ENCODE measurements around the gene NHSL2.

The NHSL2 gene

DNA sequence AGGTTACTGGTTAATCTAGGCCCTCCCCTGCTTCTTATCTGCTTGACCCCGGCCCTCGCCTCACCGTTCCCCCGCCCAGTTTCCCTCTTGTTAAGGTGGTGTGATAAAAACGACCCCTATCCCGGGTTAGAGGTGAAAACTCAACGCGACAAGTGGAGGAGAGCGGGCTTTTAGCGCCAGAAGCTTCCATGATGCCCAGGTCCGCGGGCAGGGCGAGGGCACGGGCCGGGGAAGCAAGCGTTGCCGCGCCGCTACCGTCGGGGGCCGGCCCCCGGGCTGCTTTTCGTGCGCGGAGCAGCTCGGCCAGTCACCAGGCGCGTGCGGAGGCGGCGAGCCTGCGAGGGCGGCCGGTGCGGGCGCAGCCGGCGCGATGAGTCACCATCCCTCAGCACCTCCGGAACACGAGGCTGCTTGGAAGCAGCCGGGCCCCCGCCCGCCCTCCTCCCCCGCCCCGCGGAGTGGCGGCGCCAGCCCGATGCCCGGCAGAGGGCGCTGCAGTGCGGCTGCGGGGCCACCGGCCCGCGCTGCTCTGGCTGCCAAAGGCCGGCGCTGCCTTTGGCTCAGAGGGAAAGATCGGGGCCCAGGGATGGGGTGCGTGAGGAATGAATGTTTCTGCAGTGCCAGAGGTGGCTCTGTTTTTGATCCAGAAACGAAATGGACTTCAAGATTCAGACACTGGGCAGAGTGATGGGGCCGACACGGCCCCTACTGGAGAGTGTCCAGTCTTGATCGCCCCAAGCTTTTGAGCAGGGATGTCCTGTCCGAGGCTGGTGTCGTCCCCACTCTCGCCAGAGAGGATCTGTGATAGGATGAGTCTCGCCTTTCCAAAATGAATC is 107.8 kb downstream of the NHSL2 start:
- peak; percentile 68 for DNase-seq (ENCODE audit: low read depth, low spot score)

DNA sequence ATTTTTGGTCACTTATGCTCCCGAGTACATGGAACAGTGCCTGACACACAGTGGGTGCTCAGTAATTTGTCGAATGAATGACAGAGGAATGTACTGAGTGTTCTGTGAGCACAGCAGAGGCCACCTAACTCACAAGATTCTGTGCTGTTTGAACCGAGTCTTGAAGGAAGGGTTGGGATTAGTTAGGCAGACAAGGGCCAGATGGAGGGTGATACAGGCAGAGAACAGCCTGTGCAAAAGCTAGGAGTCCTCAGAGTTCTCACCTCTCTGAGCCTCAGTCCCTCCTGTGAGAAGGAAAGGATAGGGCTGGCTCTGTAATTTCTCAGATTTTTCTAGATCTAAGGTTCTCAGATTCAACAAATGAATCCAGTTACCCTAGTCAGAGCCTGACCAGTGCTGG is 108.8 kb downstream of the NHSL2 start:
- DNase-seq (ENCODE audit: low read depth, low spot score): no peak

DNA sequence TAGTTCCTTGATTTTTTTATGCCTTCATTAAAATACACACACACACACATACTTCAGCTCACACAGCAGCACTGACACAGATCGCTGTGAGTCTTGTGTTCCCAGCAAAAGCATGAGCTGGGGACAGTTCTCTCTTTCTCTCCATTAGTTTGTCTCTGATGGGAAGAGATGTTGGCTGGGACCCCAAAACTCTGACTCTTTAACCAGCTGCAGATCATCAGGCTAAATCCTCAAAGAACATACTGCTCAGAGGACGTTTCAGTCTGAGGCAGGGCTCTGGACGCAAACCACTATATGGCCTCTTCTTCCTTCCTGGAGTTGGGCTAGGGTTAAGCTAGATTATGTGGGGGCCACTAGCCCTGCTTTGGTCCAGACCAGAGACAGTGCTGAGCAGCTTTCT is 109.6 kb downstream of the NHSL2 start:
- no peak for DNase-seq (ENCODE audit: low read depth, low spot score)

DNA sequence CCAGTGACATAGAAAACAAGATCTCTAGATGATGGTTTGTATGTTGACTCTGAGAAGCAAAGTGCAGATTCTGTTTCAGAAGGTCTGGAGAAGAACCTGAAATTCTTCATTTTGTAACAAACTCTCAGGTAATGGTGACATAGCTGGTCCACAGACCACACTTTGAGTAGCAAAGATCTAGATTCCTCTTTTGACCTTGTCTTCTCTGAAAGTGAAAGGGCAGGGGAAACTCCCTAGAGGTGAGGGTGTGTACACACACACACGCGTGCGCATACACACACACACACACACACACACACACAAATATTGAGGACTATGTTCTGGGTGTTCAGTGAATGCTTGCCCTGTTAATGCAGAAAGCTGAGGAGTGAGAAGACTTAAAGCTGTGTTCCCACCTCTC is 110.1 kb downstream of the NHSL2 start:
- DNase-seq (ENCODE audit: low read depth, low spot score): no peak

- no peak for DNase-seq (ENCODE audit: low read depth, low spot score)
These were observed 111.3 kb downstream of the NHSL2 start for GRCh38 chrX:72021975-72022374.

DNA sequence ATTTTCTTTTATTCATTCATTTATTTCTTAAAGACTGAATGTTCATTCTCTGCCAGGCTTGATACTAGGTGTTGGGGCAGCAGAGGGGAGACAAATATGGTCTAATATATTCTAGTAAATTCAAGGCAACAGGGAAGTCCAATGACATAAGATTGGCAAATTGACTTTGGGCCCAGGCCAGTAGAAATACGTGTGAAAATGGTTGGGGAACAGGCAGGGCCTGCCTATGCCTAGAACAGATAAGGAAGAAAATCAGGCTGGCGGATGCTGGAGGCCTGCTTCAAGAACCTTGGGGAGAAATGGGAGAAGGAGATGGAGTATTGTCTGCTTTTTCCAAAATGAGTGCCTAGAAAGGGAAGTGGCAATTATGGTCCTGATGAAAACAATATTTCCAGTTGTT is 112.4 kb downstream of the NHSL2 start:
- DNase-seq (ENCODE audit: low read depth, low spot score): no peak

- DNase-seq (ENCODE audit: low read depth, low spot score): no peak
These were observed 114.7 kb downstream of the NHSL2 start for GRCh38 chrX:72025236-72025770.

- DNase-seq (ENCODE audit: low read depth, low spot score): no peak
These were observed 115.8 kb downstream of the NHSL2 start for GRCh38 chrX:72026341-72027023.

GRCh38 chrX:72027024-72027913 is 116.6 kb downstream of the NHSL2 start:
- DNase-seq (ENCODE audit: low read depth, low spot score): no peak

GRCh38 chrX:72027914-72028307 is 117.3 kb downstream of the NHSL2 start:
- no peak for DNase-seq (ENCODE audit: low read depth, low spot score)

GRCh38 chrX:72028701-72029470 is 118.2 kb downstream of the NHSL2 start:
- DNase-seq (ENCODE audit: low read depth, low spot score): no peak

- peak; percentile 49 for DNase-seq (ENCODE audit: low read depth, low spot score)
These were observed 119.1 kb downstream of the NHSL2 start for GRCh38 chrX:72029483-72030411.

GRCh38 chrX:72030431-72030830 is 119.8 kb downstream of the NHSL2 start:
- no peak for DNase-seq (ENCODE audit: low read depth, low spot score)

GRCh38 chrX:72031118-72031517 is 120.5 kb downstream of the NHSL2 start:
- DNase-seq (ENCODE audit: low read depth, low spot score): no peak

DNA sequence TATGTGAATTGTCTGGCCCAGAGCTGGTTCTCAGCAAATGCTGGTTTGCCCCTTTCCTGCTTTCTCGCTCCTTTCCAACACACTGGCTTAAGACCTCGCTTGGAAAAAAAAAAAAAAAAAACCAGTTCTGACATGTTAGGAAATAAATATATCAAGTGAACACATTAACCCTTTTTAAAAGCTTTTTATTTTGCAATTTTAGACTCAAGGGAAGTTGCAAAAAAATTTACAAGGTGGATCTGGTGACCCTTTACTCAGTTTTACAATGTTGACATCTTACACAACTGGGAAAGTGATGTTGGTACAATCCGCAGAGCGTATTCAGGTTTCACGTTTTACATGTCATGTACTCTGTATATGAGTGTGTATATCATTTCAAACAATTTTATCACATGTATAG is 121.0 kb downstream of the NHSL2 start:
- DNase-seq (ENCODE audit: low read depth, low spot score): no peak

GRCh38 chrX:72037601-72038000 is 127.0 kb downstream of the NHSL2 start:
- DNase-seq (ENCODE audit: low read depth, low spot score): no peak

DNA sequence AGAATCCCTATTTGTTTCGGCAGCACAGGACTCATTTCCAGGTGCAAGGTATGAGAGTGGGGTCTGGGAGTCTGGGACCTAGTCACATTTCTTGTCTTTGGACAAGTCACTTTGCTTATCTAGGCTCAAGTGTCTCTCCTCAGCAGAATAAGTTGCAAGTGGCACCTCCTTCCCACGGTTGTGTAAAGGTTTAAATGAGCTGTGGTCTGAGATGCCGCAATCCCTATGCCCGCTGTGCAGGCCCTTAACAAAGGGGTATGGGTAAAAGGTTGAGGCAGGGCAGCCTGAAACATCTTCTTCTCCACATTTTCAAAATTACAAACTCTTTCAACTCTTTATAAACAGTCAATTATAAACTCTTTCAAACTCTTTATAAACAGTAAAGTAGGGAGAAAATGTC is 127.4 kb downstream of the NHSL2 start:
- DNase-seq (ENCODE audit: low read depth, low spot score): no peak

DNA sequence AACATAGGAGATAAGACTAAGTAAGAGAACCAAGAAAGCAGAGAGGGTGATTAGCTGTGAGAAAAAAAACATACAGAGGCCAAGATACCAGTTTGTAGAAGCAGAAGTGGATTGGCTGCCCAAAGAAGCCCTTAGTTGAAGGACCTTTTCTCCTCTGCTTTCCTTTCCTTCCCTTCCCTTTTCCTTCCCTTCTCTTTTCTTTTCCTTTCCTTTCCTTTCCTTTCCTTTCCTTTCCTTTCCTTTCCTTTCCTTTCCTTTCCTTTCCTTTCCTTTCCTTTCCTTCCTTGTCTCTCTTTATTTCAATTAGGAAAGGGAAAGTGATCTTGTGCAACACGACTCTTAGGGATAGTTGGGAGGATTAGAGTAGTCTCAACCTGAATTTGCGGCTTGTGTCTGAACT is 128.2 kb downstream of the NHSL2 start:
- no peak for DNase-seq (ENCODE audit: low read depth, low spot score)

- DNase-seq (ENCODE audit: low read depth, low spot score): no peak
These were observed 129.9 kb downstream of the NHSL2 start for GRCh38 chrX:72040506-72040905.

- DNase-seq (ENCODE audit: low read depth, low spot score): no peak
These were observed 130.5 kb downstream of the NHSL2 start for GRCh38 chrX:72041176-72041575.

Data from smooth muscle cell of the brain vasculature (primary cell).